Liver (tissue), 9 donors: ENCODE results near the gene KCNIP4. TPM values are rescaled to one million over a fixed set of nuclear protein-coding genes. Genes with fewer than 3 reads are reported as not detected.
"Not testable (repeated sequence)": the region's sequence is repeated elsewhere in the genome, so short reads cannot be mapped to it uniquely, and the experiment has no call there.

Source experiments
- DNase-seq: peaks from one replicate; pipeline ENCODE4 v3.0.0-alpha.2; 2017; ENCODE audit warnings: low spot score
- H3K27ac ChIP-seq, 2 donors: one replicate each; pipeline ENCODE4 v1.7.0; 2013; ENCODE audit warnings: inconsistent platforms in 2 of 2, low read length in 2 of 2, control low read depth in 1 of 2, low read depth in 1 of 2, mild to moderate bottlenecking in 1 of 2
- H3K27me3 ChIP-seq, 4 donors: one replicate each; pipeline versions ENCODE4 v1.6.1 to v1.7.0; 2013; ENCODE audit warnings: low read length in 3 of 4, inconsistent platforms in 1 of 4, mild to moderate bottlenecking in 1 of 4, moderate library complexity in 1 of 4; ENCODE audit not compliant: control insufficient read depth in 4 of 4, insufficient read depth in 4 of 4
- H3K36me3 ChIP-seq, 4 donors: one replicate each; pipeline versions ENCODE4 v1.6.1 to v1.7.0; 2013; ENCODE audit warnings: low read length in 3 of 4, mild to moderate bottlenecking in 3 of 4, low read depth in 1 of 4, moderate library complexity in 1 of 4; ENCODE audit not compliant: control insufficient read depth in 4 of 4, insufficient read depth in 3 of 4
- H3K4me1 ChIP-seq, 4 donors: one replicate each; pipeline versions ENCODE4 v1.6.1 to v1.7.0; 2013; ENCODE audit warnings: low read length in 3 of 4, mild to moderate bottlenecking in 3 of 4, moderate library complexity in 1 of 4; ENCODE audit not compliant: control insufficient read depth in 4 of 4, insufficient read depth in 4 of 4
- H3K4me3 ChIP-seq, 3 donors: one replicate each; pipeline versions ENCODE4 v1.6.1 to v1.7.0; 2013; ENCODE audit warnings: low read length in 3 of 3, control low read depth in 1 of 3, low read depth in 1 of 3, mild to moderate bottlenecking in 1 of 3
- H3K9ac ChIP-seq, 2 donors: one replicate each; pipeline ENCODE4 v1.7.0; 2013; ENCODE audit warnings: low read length in 2 of 2, mild to moderate bottlenecking in 2 of 2, moderate library complexity in 2 of 2, control low read depth in 1 of 2, low read depth in 1 of 2
- H3K9me3 ChIP-seq, 4 donors: one replicate each; pipeline versions ENCODE4 v1.6.1 to v1.7.0; 2013; ENCODE audit warnings: low read length in 3 of 4; ENCODE audit not compliant: control insufficient read depth in 4 of 4
- ATF3 ChIP-seq: IDR thresholded peaks from 2 replicates; pipeline ENCODE4 v1.6.1; 2016; ENCODE audit warnings: antibody characterized with exemption
- CTCF ChIP-seq: fragments of 150-350 bp; IDR thresholded peaks from 2 replicates; pipeline ENCODE4 v1.5.1; 2017; ENCODE audit warnings: improper control_type of control experiment, low read depth, low read length; ENCODE audit not compliant: missing input control
- EGR1 ChIP-seq, 2 donors: IDR thresholded peaks; 2 replicates each; pipeline ENCODE4 v1.6.1; 2016 to 2018; ENCODE audit warnings: antibody characterized with exemption in 2 of 2, low read depth in 2 of 2
- FOXA1 ChIP-seq: IDR thresholded peaks from 2 replicates; pipeline ENCODE4 v1.6.1; 2016; ENCODE audit warnings: antibody characterized with exemption
- GABPA ChIP-seq, 2 donors: IDR thresholded peaks in 1 of 2; conservative IDR thresholded peaks in 1 of 2; 2 replicates each; pipeline ENCODE4 v1.6.1; 2016; ENCODE audit warnings: antibody characterized with exemption in 2 of 2, mild to moderate bottlenecking in 1 of 2, moderate library complexity in 1 of 2
- HNF4G ChIP-seq: IDR thresholded peaks from 2 replicates; pipeline ENCODE4 v1.6.1; 2016; ENCODE audit warnings: antibody characterized with exemption
- JUND ChIP-seq, 2 donors: IDR thresholded peaks; 2 replicates each; pipeline ENCODE4 v1.6.1; 2016; ENCODE audit warnings: antibody characterized with exemption in 2 of 2
- MAX ChIP-seq: IDR thresholded peaks from 2 replicates; pipeline ENCODE4 v1.6.1; 2016; ENCODE audit warnings: antibody characterized with exemption
- NR2F2 ChIP-seq: IDR thresholded peaks from 2 replicates; pipeline ENCODE4 v1.6.1; 2016; ENCODE audit warnings: antibody characterized with exemption
- RAD21 ChIP-seq, 2 donors: IDR thresholded peaks; 2 replicates each; pipeline ENCODE4 v1.6.1; 2016; ENCODE audit warnings: antibody characterized with exemption in 2 of 2, mild to moderate bottlenecking in 2 of 2
- REST ChIP-seq: IDR thresholded peaks from 2 replicates; pipeline ENCODE4 v1.6.1; 2016; ENCODE audit warnings: antibody characterized with exemption, mild to moderate bottlenecking
- SP1 ChIP-seq: IDR thresholded peaks from 2 replicates; pipeline ENCODE4 v1.6.1; 2018; ENCODE audit warnings: antibody characterized with exemption, mild to moderate bottlenecking
- TAF1 ChIP-seq: conservative IDR thresholded peaks from 2 replicates; pipeline ENCODE4 v1.6.1; 2016; ENCODE audit warnings: antibody characterized with exemption, mild to moderate bottlenecking
- YY1 ChIP-seq: IDR thresholded peaks from 2 replicates; pipeline ENCODE4 v1.6.1; 2016; ENCODE audit warnings: antibody characterized with exemption, mild to moderate bottlenecking
- ZBTB33 ChIP-seq: IDR thresholded peaks from 2 replicates; pipeline ENCODE4 v1.6.1; 2016; ENCODE audit warnings: antibody characterized with exemption
- WGBS: extraction: QIAGEN DNeasy Blood & Tissue Kit; methylation state at CpG from one replicate; pipeline ENCODE4 v1.1.7; 2013; 5-methylcytosine and 5-hydroxymethylcytosine counted together
- polyA plus RNA-seq, 2 donors: library from polyadenylated mRNA; stranded (reverse) in 1 of 2; unstranded in 1 of 2; fragments of 200-250 nt in 1 of 2; fragments of >200 nt in 1 of 2; fragmentation: Nextera tagmentation in 1 of 2; extraction: Ambion mirVana in 1 of 2; gene quantifications; one replicate each; pipeline versions ENCODE4 v1.2.1 to v1.2.3, GENCODE V29; 2013 to 2015
- total RNA-seq, 2 donors: library from RNA; depleted of rRNA; stranded (reverse); fragments of >200 nt; gene quantifications; one replicate each; pipeline ENCODE4 v1.2.3, GENCODE V29; 2014
- donor health status: healthy.
- donor health status: healthy.
- donor health status: healthy.
- donor health status: healthy.
- donor health status: healthy.

The KCNIP4 gene
- total and polyA plus RNA-seq, 4 donors, result 0.08 to 0.14 TPM; not detected in 2

GRCh38 chr4:20752641-20753040 is 1195.9 kb downstream of the KCNIP4 start:
- H3K36me3 ChIP-seq, result no peaks in the 10 kb centered on the region
- H3K9me3 ChIP-seq, result no peaks in the 10 kb centered on the region
- H3K27ac ChIP-seq, result no peak overlapping the region
- TF ChIP-seq FOXA1, result no peak
- TF ChIP-seq EGR1 (IDR thresholded peaks at IDR 0.05; ENCODE audit: low read depth in 2 of 2), result no peak
- TF ChIP-seq CTCF, result no peak
- no peak for TF ChIP-seq NR2F2
- no peaks in the 10 kb centered on the region for H3K27me3 ChIP-seq
- H3K9ac ChIP-seq, result no peak overlapping the region
- no peak overlapping the region for H3K4me3 ChIP-seq
- H3K4me1 ChIP-seq, result no peaks in the 10 kb centered on the region
- DNase-seq, result no peak
- WGBS, result 96% methylated on average over 3 of the region's 3 CpGs

GRCh38 chr4:20746000-20746399 is 1202.6 kb downstream of the KCNIP4 start:
- not testable (repeated sequence) for H3K9ac ChIP-seq, H3K9me3 ChIP-seq, H3K36me3 ChIP-seq, H3K27me3 ChIP-seq, H3K4me1 ChIP-seq, H3K4me3 ChIP-seq, DNase-seq, H3K27ac ChIP-seq
- WGBS, result 94% methylated on average over 4 of the region's 4 CpGs

GRCh38 chr4:20735931-20736330 is 1212.6 kb downstream of the KCNIP4 start:
- no peak overlapping the region for H3K9ac ChIP-seq
- DNase-seq, result no peak
- peaks cover 1 to 5% (median 4%) of the 10 kb centered on the region in 4 donors for H3K36me3 ChIP-seq
- no peaks in the 10 kb centered on the region for H3K27me3 ChIP-seq
- TF ChIP-seq SP1 (no peak), EGR1 (IDR thresholded peaks at IDR 0.05; ENCODE audit: low read depth in 2 of 2) (no peak), ATF3 (no peak), GABPA (IDR thresholded peaks at IDR 0.05 in 1 of 2, conservative IDR thresholded peaks at IDR 0.05 in 1 of 2) (no peak), MAX (no peak), RAD21 (IDR thresholded peaks at IDR 0.05) (no peak), REST (no peak), CTCF (no peak), HNF4G (no peak), TAF1 (no peak), YY1 (no peak), ZBTB33 (no peak), FOXA1 (no peak), JUND (IDR thresholded peaks at IDR 0.05) (no peak)
- H3K4me3 ChIP-seq, result no peak overlapping the region
- 99% methylated on average over 1 of the region's 1 CpG for WGBS
- H3K27ac ChIP-seq, result no peak overlapping the region
- H3K9me3 ChIP-seq, result peaks cover 0 to 8% (median 4%) of the 10 kb centered on the region in 4 donors
- no peaks in the 10 kb centered on the region for H3K4me1 ChIP-seq
